Endothelial cell of umbilical vein (primary cell): ENCODE data around the gene KMT5C. TPM values are rescaled to one million over a fixed set of nuclear protein-coding genes. Genes with fewer than 3 reads are reported as not detected.

ENCODE experiments used
- BruUV-seq: library from RNA; stranded (reverse); fragments of 400-500 nt; replicated peaks from 2 replicates; lab custom pipeline; 2021; lab: Mats Ljungman, UMichigan
- CTCF ChIA-PET: fragments of 300-600, 350-600 bp; sonication (Branson Sonifier 250); formaldehyde crosslinking; loops from one replicate; lab custom pipeline; 2021; ENCODE audit warnings: antibody characterized with exemption, inconsistent platforms; lab: Charles Lee
- POLR2A ChIA-PET: fragments of 300-600, 350-600 bp; sonication (Branson Sonifier 250); formaldehyde crosslinking; loops from one replicate; lab custom pipeline; 2021; ENCODE audit warnings: antibody characterized with exemption, inconsistent platforms; lab: Charles Lee
- DNase-seq: peaks from one replicate; pipeline ENCODE4 v3.0.0-alpha.2; 2011; ENCODE audit warnings: low read depth, low spot score
- FAIRE-seq: peaks from 2 replicates; lab custom pipeline; 2011; peaks lifted over from hg19 to GRCh38; lab: Jason Lieb, UNC
- H2AFZ ChIP-seq: 2 replicates; pipeline ENCODE4 v1.6.0; 2012; ENCODE audit warnings: low read depth, low read length, control low read depth, inconsistent platforms
- H3K27ac ChIP-seq: 2 replicates; pipeline ENCODE4 v1.5.1; 2011; ENCODE audit warnings: low read depth, mild to moderate bottlenecking, control low read depth, low read length, moderate library complexity; ENCODE audit not compliant: insufficient read depth
- H3K27me3 ChIP-seq, 2 experiments: 2 replicates each; pipeline versions ENCODE4 v1.6.0 to v1.6.1; 2011; ENCODE audit warnings: low read length in 2 of 2, mixed read lengths in 1 of 2; ENCODE audit not compliant: control insufficient read depth in 2 of 2, insufficient read depth in 2 of 2
- H3K36me3 ChIP-seq, 2 experiments: 2 replicates in 1 of 2; 3 replicates in 1 of 2; pipeline ENCODE4 v1.5.1; 2011; ENCODE audit warnings: low read length in 2 of 2, mild to moderate bottlenecking in 1 of 2, moderate library complexity in 1 of 2; ENCODE audit not compliant: control insufficient read depth in 2 of 2, insufficient read depth in 2 of 2; ENCODE audit errors: extremely low read depth in 1 of 2
- H3K4me1 ChIP-seq: 3 replicates; pipeline ENCODE4 v1.5.1; 2011; ENCODE audit warnings: mild to moderate bottlenecking, low read length; ENCODE audit not compliant: control insufficient read depth, insufficient read depth; ENCODE audit errors: extremely low read depth
- H3K4me2 ChIP-seq: 2 replicates; pipeline ENCODE4 v1.6.1; 2011; ENCODE audit warnings: low read length, control low read depth, mixed read lengths; ENCODE audit not compliant: insufficient read depth
- H3K4me3 ChIP-seq, 3 experiments: fragments of 200-600 bp in 1 of 3; sonication (generic), shearing (Covaris generic) in 1 of 3; replicated peaks in 1 of 3; 2 replicates each; pipeline ENCODE4 v1.5.1; 2011 to 2016; ENCODE audit warnings: control low read depth in 3 of 3, low read length in 3 of 3, mild to moderate bottlenecking in 2 of 3, inconsistent platforms in 1 of 3, low read depth in 1 of 3, moderate library complexity in 1 of 3; ENCODE audit not compliant: insufficient read depth in 1 of 3
- H3K79me2 ChIP-seq: 2 replicates; pipeline ENCODE4 v1.6.0; 2012; ENCODE audit warnings: low read length, inconsistent platforms; ENCODE audit not compliant: control insufficient read depth, insufficient read depth
- H3K9ac ChIP-seq: replicated peaks from 2 replicates; pipeline ENCODE3; 2011; ENCODE audit warnings: low read length, control low read depth; ENCODE audit not compliant: insufficient read depth; ENCODE audit errors: extremely low read depth
- H3K9me1 ChIP-seq: replicated peaks from 3 replicates; pipeline ENCODE4 v1.6.0; 2011; ENCODE audit warnings: mild to moderate bottlenecking, low read length; ENCODE audit not compliant: control insufficient read depth, insufficient read depth; ENCODE audit errors: extremely low read depth
- H3K9me3 ChIP-seq: replicated peaks from 2 replicates; pipeline ENCODE4 v1.5.1; 2012; ENCODE audit warnings: low read length, inconsistent platforms; ENCODE audit not compliant: control insufficient read depth, insufficient read depth
- H4K20me1 ChIP-seq: replicated peaks from 2 replicates; pipeline ENCODE3; 2011; ENCODE audit warnings: mild to moderate bottlenecking, low read length; ENCODE audit not compliant: control insufficient read depth, insufficient read depth; ENCODE audit errors: extremely low read depth
- EZH2 ChIP-seq: IDR thresholded peaks from 2 replicates; pipeline ENCODE4 v1.6.1; 2012; ENCODE audit warnings: borderline replicate concordance, low read depth, mild to moderate bottlenecking, moderate library complexity, low read length, inconsistent platforms; ENCODE audit not compliant: severe bottlenecking
- FOS ChIP-seq: IDR thresholded peaks from 2 replicates; pipeline ENCODE4 v1.6.1; 2011; ENCODE audit warnings: mild to moderate bottlenecking, low read length, moderate library complexity, borderline replicate concordance; ENCODE audit not compliant: insufficient read depth
- GATA2 ChIP-seq: IDR thresholded peaks from 2 replicates; pipeline ENCODE4 v1.7.0; 2011; ENCODE audit warnings: low read depth, mild to moderate bottlenecking, moderate library complexity, mixed read lengths, low read length; ENCODE audit not compliant: insufficient read length, insufficient read depth
- JUN ChIP-seq: IDR thresholded peaks from 2 replicates; pipeline ENCODE4 v1.6.1; 2011; ENCODE audit warnings: borderline replicate concordance, low read depth; ENCODE audit not compliant: insufficient read length, insufficient read depth
- MYC ChIP-seq: IDR thresholded peaks from one replicate; pipeline ENCODE4 v1.6.1; 2011; ENCODE audit warnings: mild to moderate bottlenecking, low read depth, low read length
- POLR2A ChIP-seq: IDR thresholded peaks from 2 replicates; pipeline ENCODE4 v1.6.1; 2012; ENCODE audit warnings: low read depth, mild to moderate bottlenecking, control low read depth, low read length
- POLR2AphosphoS5 ChIP-seq: IDR thresholded peaks from 2 replicates; pipeline ENCODE4 v1.6.1; 2012; ENCODE audit warnings: low read depth, mild to moderate bottlenecking, control low read depth, low read length, moderate library complexity; ENCODE audit not compliant: insufficient read depth
- dilution Hi-C: fragments of 300-500 bp; cut with MboI; formaldehyde crosslinking; loops from one replicate; pipeline ENCODE4 v1.15.0; 2019; ENCODE audit warnings: low sequenced_read_pairs; ENCODE audit not compliant: extremely low pct_ligation_motif_present
- intact Hi-C: fragments of 100-400 bp; cut with micrococcal nuclease; formaldehyde crosslinking; loops from one replicate; pipeline ENCODE4 v1.10.0; 2022
- polyA plus RNA-seq, 4 experiments: library from polyadenylated mRNA; depleted of rRNA in 3 of 4; stranded (reverse) in 3 of 4; unstranded in 1 of 4; fragments of >200 nt; gene quantifications; 2 replicates each; pipeline versions ENCODE4 v1.2.1 to v1.2.3, GENCODE V29; 2011 to 2012; ENCODE audit warnings: missing spikeins in 1 of 4
- total RNA-seq: library from RNA; stranded (reverse); gene quantifications from 2 replicates; pipeline ENCODE4 v1.2.3, GENCODE V29; 2021
- TF ChIP-seq, protein P1 (sequence below), 2 donors: IDR thresholded peaks; 1 replicate in 1 of 2; 2 replicates in 1 of 2; pipeline ENCODE4 v1.5.1; 2011; ENCODE audit warnings: low read length in 2 of 2, mild to moderate bottlenecking in 2 of 2, moderate library complexity in 2 of 2, control low read depth in 1 of 2, inconsistent platforms in 1 of 2, low read depth in 1 of 2; ENCODE audit not compliant: insufficient read depth in 1 of 2; ENCODE audit errors: extremely low read depth in 1 of 2
- TF ChIP-seq, protein P2 (sequence below): IDR thresholded peaks from 2 replicates; pipeline ENCODE4 v1.6.1; 2011; ENCODE audit not compliant: insufficient read depth, insufficient read length

Gene KMT5C
- total and polyA plus RNA-seq, 2 donors (not counting 3 experiments of a cell fraction or from before 2014, with no cell fraction given) = 7.2 to 13.5 TPM

DNA sequence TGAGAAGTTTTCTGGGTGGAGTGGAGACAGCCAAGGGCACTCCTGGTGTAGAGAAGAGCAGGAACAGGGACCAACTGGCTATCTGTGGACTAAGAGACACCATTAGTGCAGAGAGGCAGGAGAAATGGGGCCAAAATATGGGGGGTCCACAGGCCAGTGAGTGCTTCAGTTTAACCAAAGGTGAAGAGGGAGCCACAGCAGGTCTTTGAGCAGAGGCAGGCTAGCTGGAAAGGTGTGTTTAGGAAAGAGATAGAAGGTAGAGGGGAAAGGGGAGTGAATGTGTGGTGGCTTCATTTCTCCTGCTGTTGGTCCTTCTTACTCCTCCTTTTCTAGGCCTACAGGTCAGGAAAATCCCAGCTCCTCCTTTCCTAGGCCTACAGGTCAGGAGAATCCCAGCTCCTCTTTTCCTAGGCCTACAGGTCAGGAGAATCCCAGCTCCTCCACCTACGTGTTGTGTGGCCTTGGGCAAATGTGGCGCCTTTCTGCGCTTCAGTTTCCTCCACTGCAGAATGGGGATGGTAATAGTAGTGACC lies 42.9 kb downstream of the KMT5C start:
- peaks cover 18% of the 10 kb centered on the region for H3K79me2 ChIP-seq
- ChIA-PET POLR2A (interaction anchor here (2.4 kb wide), 2 partner anchors 25 to 43 kb away, joined by 9 to 11 read pairs; partner anchors contain the start of genes KMT5C and UBE2S), CTCF (interaction anchor here (2.8 to 2.9 kb wide), 2 partner anchors 81 to 91 kb away, joined by 27 to 51 read pairs; no protein-coding TSS in a partner anchor)
- H4K20me1 ChIP-seq = peaks cover 4% of the 10 kb centered on the region
- no peak for FAIRE-seq
- intact Hi-C loops = loop anchor here (10.0 kb wide), 2 partner anchors 222 to 238 kb away; partner anchors contain the start of genes TNNT1, ZNF524 and ZNF865
- no peaks in the 10 kb centered on the region for H3K9me3 ChIP-seq
- peaks cover 21% of the 10 kb centered on the region for H3K4me1 ChIP-seq
- H3K27me3 ChIP-seq = peaks cover 4% of the 10 kb centered on the region in 2 experiments
- no peak overlapping the region for H3K4me2 ChIP-seq
- DNase-seq = no peak
- H3K4me3 ChIP-seq = no peak overlapping the region
- dilution Hi-C loops = no loop called here
- peaks cover 4% of the 10 kb centered on the region in 2 experiments for H3K36me3 ChIP-seq
- BruUV-seq = no TSS peak
- TF ChIP-seq GATA2 = no peak
- TF ChIP-seq, protein P1, sequence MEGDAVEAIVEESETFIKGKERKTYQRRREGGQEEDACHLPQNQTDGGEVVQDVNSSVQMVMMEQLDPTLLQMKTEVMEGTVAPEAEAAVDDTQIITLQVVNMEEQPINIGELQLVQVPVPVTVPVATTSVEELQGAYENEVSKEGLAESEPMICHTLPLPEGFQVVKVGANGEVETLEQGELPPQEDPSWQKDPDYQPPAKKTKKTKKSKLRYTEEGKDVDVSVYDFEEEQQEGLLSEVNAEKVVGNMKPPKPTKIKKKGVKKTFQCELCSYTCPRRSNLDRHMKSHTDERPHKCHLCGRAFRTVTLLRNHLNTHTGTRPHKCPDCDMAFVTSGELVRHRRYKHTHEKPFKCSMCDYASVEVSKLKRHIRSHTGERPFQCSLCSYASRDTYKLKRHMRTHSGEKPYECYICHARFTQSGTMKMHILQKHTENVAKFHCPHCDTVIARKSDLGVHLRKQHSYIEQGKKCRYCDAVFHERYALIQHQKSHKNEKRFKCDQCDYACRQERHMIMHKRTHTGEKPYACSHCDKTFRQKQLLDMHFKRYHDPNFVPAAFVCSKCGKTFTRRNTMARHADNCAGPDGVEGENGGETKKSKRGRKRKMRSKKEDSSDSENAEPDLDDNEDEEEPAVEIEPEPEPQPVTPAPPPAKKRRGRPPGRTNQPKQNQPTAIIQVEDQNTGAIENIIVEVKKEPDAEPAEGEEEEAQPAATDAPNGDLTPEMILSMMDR (IDR thresholded peaks at IDR 0.05; ENCODE audit: extremely low read depth in 1 of 2, insufficient read depth in 1 of 2, low read depth in 1 of 2, low read length in 2 of 2) = no peak
- TF ChIP-seq POLR2A = no peak
- TF ChIP-seq FOS = no peak
- no peak for TF ChIP-seq MYC
- no peak for TF ChIP-seq JUN
- no peak for TF ChIP-seq POLR2AphosphoS5
- no peak for TF ChIP-seq EZH2
- TF ChIP-seq, protein P2, sequence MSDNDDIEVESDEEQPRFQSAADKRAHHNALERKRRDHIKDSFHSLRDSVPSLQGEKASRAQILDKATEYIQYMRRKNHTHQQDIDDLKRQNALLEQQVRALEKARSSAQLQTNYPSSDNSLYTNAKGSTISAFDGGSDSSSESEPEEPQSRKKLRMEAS = no peak
- H2AFZ ChIP-seq = no peak overlapping the region
- H3K9ac ChIP-seq = no peak overlapping the region
- no peak overlapping the region for H3K27ac ChIP-seq
- H3K9me1 ChIP-seq = no peaks in the 10 kb centered on the region
